ENCODE data around the gene NAALADL2. TPM values are rescaled to one million over a fixed set of nuclear protein-coding genes. Genes with fewer than 3 reads are reported as not detected.

Gene NAALADL2
- total and polyA plus RNA-seq, 2 of the 8 experiments (the other 6 are each of a cell fraction or from before 2014, with no cell fraction given): 0.12 to 0.22 TPM

DNA sequence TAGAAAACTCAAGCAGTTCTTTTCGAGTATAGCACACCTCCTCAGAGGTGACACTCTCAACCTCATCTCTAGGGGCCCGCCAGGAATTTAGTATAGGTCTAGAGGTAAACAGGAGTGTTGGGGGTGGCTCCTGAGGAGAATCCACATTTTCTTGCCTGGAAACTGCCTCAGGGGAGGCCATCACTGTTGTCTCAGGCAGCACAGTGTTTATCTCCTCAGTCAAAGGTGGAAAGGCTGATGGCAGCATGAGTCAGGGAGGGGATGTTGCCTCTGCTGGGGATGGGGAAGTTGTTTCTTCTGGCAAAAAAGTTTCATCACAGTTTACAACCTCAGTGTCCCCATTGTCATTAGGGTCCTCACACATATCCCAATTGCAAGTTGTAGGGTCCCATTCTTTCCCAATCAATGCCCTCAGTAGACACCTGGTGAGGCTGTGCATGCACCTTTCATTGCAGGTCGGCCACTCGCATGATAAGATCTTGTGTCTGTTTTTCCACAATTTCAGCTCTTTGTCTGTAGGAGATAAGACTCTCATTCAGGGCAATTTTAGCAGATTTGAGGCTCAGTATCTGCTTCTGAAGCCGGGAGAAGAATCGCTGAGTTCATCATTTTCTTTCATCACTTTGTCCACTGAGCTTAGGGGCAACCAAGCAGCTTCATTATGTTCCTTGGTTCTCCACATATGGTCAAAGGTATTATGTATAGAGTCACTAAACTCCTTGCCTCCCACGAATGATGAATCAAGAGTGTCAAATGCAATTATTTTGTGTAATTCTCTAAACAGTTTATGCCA is 25.8 kb downstream of the NAALADL2 start:
- Histone ChIP-seq H3K36me3 (ENCODE audit: control insufficient read depth in 2 of 4, insufficient read depth in 4 of 4, low read length in 3 of 4) (no peaks in the 10 kb centered on the region), H3K14ac (ENCODE audit: insufficient read length) (no peak overlapping the region), H2AK5ac (ENCODE audit: low read depth, low read length) (no peak overlapping the region), H3K9ac (replicated peaks in 1 of 4; ENCODE audit: extremely low read depth in 1 of 4, low read depth in 3 of 4, low read length in 3 of 4) (no peak overlapping the region), H3K18ac (ENCODE audit: extremely low read depth, low read length) (no peak overlapping the region), H4K91ac (replicated peaks; ENCODE audit: insufficient read length, low read length) (no peak overlapping the region), H2BK120ac (replicated peaks; ENCODE audit: low read depth, low read length) (no peak overlapping the region), H2BK20ac (ENCODE audit: low read length) (no peak overlapping the region), H4K8ac (ENCODE audit: extremely low read depth, insufficient read depth, low read length) (no peak overlapping the region), H2BK5ac (ENCODE audit: low read depth, low read length) (no peak overlapping the region), H3K4me3 (ENCODE audit: extremely low read depth in 1 of 4, insufficient read depth in 2 of 4, low read depth in 3 of 4, low read length in 4 of 4) (no peak overlapping the region), H3K9me3 (ENCODE audit: insufficient read depth in 2 of 2, low read depth in 1 of 2, low read length in 1 of 2) (no peaks in the 10 kb centered on the region), H3K4me2 (ENCODE audit: insufficient read depth in 1 of 2, low read depth in 2 of 2, low read length in 2 of 2) (no peak overlapping the region), H3K27me3 (replicated peaks in 1 of 4; ENCODE audit: control insufficient read depth in 3 of 4, extremely low read depth in 1 of 4, insufficient read depth in 3 of 4, low read length in 3 of 4) (peaks cover 0 to 1% (median 0%) of the 10 kb centered on the region in 4 experiments; a peak in 1 of 7 replicates), H3K23me2 (ENCODE audit: low read depth, low read length) (no peaks in the 10 kb centered on the region), H3K4ac (replicated peaks; ENCODE audit: insufficient read length, low read depth, low read length) (no peak overlapping the region), H3K23ac (ENCODE audit: insufficient read length) (no peak overlapping the region), H3K79me2 (ENCODE audit: control insufficient read depth in 1 of 2, insufficient read depth in 2 of 2, low read length in 2 of 2) (no peaks in the 10 kb centered on the region), H4K5ac (ENCODE audit: insufficient read length, low read depth, low read length) (no peak overlapping the region), H2AFZ (ENCODE audit: low read length) (no peak overlapping the region), H3K4me1 (replicated peaks in 1 of 4; ENCODE audit: control insufficient read depth in 3 of 4, insufficient read depth in 4 of 4, low read length in 3 of 4) (no peaks in the 10 kb centered on the region), H4K20me1 (replicated peaks in 1 of 2; ENCODE audit: control insufficient read depth in 1 of 2, insufficient read depth in 2 of 2, low read length in 2 of 2) (no peaks in the 10 kb centered on the region), H2BK12ac (ENCODE audit: low read depth, low read length) (no peak overlapping the region), H3K56ac (replicated peaks; ENCODE audit: insufficient read length, low read depth, low read length) (no peak overlapping the region), H3K79me1 (ENCODE audit: low read depth, low read length) (no peaks in the 10 kb centered on the region), H3K27ac (ENCODE audit: low read depth, low read length) (no peak overlapping the region), H2BK15ac (ENCODE audit: low read length) (no peak overlapping the region)
- DNase-seq (ENCODE audit: low read depth in 1 of 2, low spot score in 2 of 2) (no peak), FAIRE-seq (no peak)
- ChIA-PET CTCF (ENCODE audit: partially characterized antibody) (no interaction called here), POLR2A (ENCODE audit: partially characterized antibody) (no interaction called here)
- whole genome bisulfite sequencing, 2 experiments (ENCODE audit: extremely low coverage in 1 of 2, insufficient coverage in 1 of 2, insufficient read length in 1 of 2, insufficient replicate concordance in 2 of 2, low coverage in 1 of 2, low lambda C conversion rate in 2 of 2, missing lambda C conversion rate in 1 of 2): 93% methylated on average over 7 of the region's 7 CpGs; no CpG with 5 or more reads in 1 of the 2 experiments
- TF ChIP-seq CTBP2 (IDR thresholded peaks at IDR 0.05; ENCODE audit: borderline replicate concordance, insufficient read depth, insufficient read length, low read length) (no peak), CREB1 (IDR thresholded peaks at IDR 0.05) (no peak), RFX5 (IDR thresholded peaks at IDR 0.05; ENCODE audit: borderline replicate concordance, low read depth, low read length) (no peak), KDM5A (IDR thresholded peaks at IDR 0.05; ENCODE audit: low read length) (no peak), RNF2 (IDR thresholded peaks at IDR 0.05; ENCODE audit: borderline replicate concordance, low read depth, low read length, missing control alignments, poor library complexity, severe bottlenecking) (no peak), RBBP5 (IDR thresholded peaks at IDR 0.05; ENCODE audit: borderline replicate concordance, low read depth, low read length) (no peak), YY1 (IDR thresholded peaks at IDR 0.05; ENCODE audit: low read depth, low read length) (no peak), CBX5 (IDR thresholded peaks at IDR 0.05; ENCODE audit: low read depth, low read length) (no peak), TEAD4 (IDR thresholded peaks at IDR 0.05; ENCODE audit: low read depth, low read length) (no peak)
- TF ChIP-seq, protein P1, sequence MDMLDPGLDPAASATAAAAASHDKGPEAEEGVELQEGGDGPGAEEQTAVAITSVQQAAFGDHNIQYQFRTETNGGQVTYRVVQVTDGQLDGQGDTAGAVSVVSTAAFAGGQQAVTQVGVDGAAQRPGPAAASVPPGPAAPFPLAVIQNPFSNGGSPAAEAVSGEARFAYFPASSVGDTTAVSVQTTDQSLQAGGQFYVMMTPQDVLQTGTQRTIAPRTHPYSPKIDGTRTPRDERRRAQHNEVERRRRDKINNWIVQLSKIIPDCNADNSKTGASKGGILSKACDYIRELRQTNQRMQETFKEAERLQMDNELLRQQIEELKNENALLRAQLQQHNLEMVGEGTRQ (IDR thresholded peaks at IDR 0.05; ENCODE audit: low read length): no peak
- TF ChIP-seq, protein P2, sequence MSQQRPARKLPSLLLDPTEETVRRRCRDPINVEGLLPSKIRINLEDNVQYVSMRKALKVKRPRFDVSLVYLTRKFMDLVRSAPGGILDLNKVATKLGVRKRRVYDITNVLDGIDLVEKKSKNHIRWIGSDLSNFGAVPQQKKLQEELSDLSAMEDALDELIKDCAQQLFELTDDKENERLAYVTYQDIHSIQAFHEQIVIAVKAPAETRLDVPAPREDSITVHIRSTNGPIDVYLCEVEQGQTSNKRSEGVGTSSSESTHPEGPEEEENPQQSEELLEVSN (IDR thresholded peaks at IDR 0.05): no peak
